Upper lobe of right lung (tissue), 1 donor: Measurements from ENCODE around the gene DQX1. TPM values are rescaled to one million over a fixed set of nuclear protein-coding genes. Genes with fewer than 3 reads are reported as not detected.
A peak's percentile ranks its signal among the peaks of the same experiment; 100 is the strongest.

Experiments used
- ATAC-seq: fragments of 200-7000 bp; cut with Tn5 transposase; one replicate; pipeline ENCODE4 v1.9.1; 2020; ENCODE audit warnings: mild to moderate bottlenecking, moderate library complexity
- DNase-seq: peaks from one replicate; pipeline ENCODE4 v3.0.0-alpha.2; 2020
- H3K27ac ChIP-seq: fragments of 200-600 bp; one replicate; pipeline ENCODE4 v1.8.0; 2022
- H3K27me3 ChIP-seq: fragments of 200-600 bp; one replicate; pipeline ENCODE4 v1.8.0; 2022; ENCODE audit warnings: mild to moderate bottlenecking
- H3K36me3 ChIP-seq: fragments of 200-600 bp; one replicate; pipeline ENCODE4 v1.8.0; 2022
- H3K4me1 ChIP-seq: fragments of 200-600 bp; one replicate; pipeline ENCODE4 v1.8.0; 2022
- H3K4me3 ChIP-seq: fragments of 200-600 bp; one replicate; pipeline ENCODE4 v1.8.0; 2022; ENCODE audit warnings: mild to moderate bottlenecking
- H3K9me3 ChIP-seq: fragments of 200-600 bp; one replicate; pipeline ENCODE4 v1.8.0; 2022
- CTCF ChIP-seq: fragments of 200-600 bp; IDR thresholded peaks from one replicate; pipeline ENCODE4 v1.8.0; 2022; ENCODE audit warnings: antibody characterized with exemption
- intact Hi-C: fragments of 100-400 bp; cut with DNase I; formaldehyde crosslinking; loops from one replicate; pipeline ENCODE4 v1.11.0; 2022
- total RNA-seq: library from RNA; stranded (reverse); fragmentation: NEBNext Ultra II Directional; extraction: Animal tissue kit (Norgen Biotek cat#: 25700); gene quantifications from one replicate; pipeline ENCODE4 v1.2.1, GENCODE V29; 2021
- donor health status: DM: no; HTN: yes; CAD: no; lungs with severe emphysema.

DQX1 gene
- total RNA-seq, 1 donor from 2014 or later = not detected

GRCh38 chr2:74497777-74498499, 28.1 kb downstream of the DQX1 start:
- ATAC-seq (peak; percentile 58), DNase-seq (peak; percentile 77)
- intact Hi-C loops = loop anchor here (10.0 kb wide), 1 partner anchor 87 kb away; no protein-coding TSS in a partner anchor
- H3K4me1 ChIP-seq = peaks cover 29% of the 10 kb centered on the region
- H3K27ac ChIP-seq = no peak overlapping the region
- TF ChIP-seq CTCF = no peak
- H3K27me3 ChIP-seq = peaks cover 41% of the 10 kb centered on the region
- no peaks in the 10 kb centered on the region for H3K9me3 ChIP-seq
- peaks cover 9% of the 10 kb centered on the region for H3K36me3 ChIP-seq
- peak overlapping the region; percentile 44 for H3K4me3 ChIP-seq

- intact Hi-C loops = loop anchor here (10.0 kb wide), 1 partner anchor 88 kb away; no protein-coding TSS in a partner anchor
- Histone ChIP-seq H3K27ac (no peak overlapping the region), H3K36me3 (peaks cover 17% of the 10 kb centered on the region), H3K27me3 (peaks cover 41% of the 10 kb centered on the region), H3K4me3 (peak overlapping the region; percentile 44), H3K9me3 (no peaks in the 10 kb centered on the region), H3K4me1 (peaks cover 25% of the 10 kb centered on the region)
- DNase-seq = no peak
- ATAC-seq = no peak
- TF ChIP-seq CTCF = no peak
Measured at GRCh38 chr2:74496997-74497776, 28.8 kb downstream of the DQX1 start.

- Histone ChIP-seq H3K9me3 (no peaks in the 10 kb centered on the region), H3K27me3 (peaks cover 34% of the 10 kb centered on the region), H3K4me3 (no peak overlapping the region), H3K4me1 (peaks cover 22% of the 10 kb centered on the region), H3K36me3 (peaks cover 34% of the 10 kb centered on the region), H3K27ac (no peak overlapping the region)
- DNase-seq (no peak), ATAC-seq (no peak)
- intact Hi-C loops = loop anchor here (10.0 kb wide), 1 partner anchor 89 kb away; no protein-coding TSS in a partner anchor
- TF ChIP-seq CTCF = no peak
Measured at GRCh38 chr2:74495440-74495839, 30.6 kb downstream of the DQX1 start.

- Histone ChIP-seq H3K27me3 (peaks cover 15% of the 10 kb centered on the region), H3K36me3 (peaks cover 43% of the 10 kb centered on the region)
Measured at GRCh38 chr2:74493546-74493945, 32.5 kb downstream of the DQX1 start.

More at GRCh38 chr2:74493546-74493945, 32.5 kb downstream of the DQX1 start:
- ATAC-seq (no peak), DNase-seq (no peak)
- TF ChIP-seq CTCF = no peak
- Histone ChIP-seq H3K4me3 (no peak overlapping the region), H3K9me3 (no peaks in the 10 kb centered on the region), H3K27ac (no peak overlapping the region), H3K4me1 (peaks cover 9% of the 10 kb centered on the region)
- intact Hi-C loops = loop anchor here (10.0 kb wide), 1 partner anchor 91 kb away; no protein-coding TSS in a partner anchor
